Activated CD4-positive, alpha-beta T cell treated with anti-CD3 and anti-CD28 coated beads, Interleukin-2, amount 50 U/mL, for 1 hour (primary cell): ENCODE measurements around the gene IRF2.
"Not testable (repeated sequence)": the region's sequence is repeated elsewhere in the genome, so short reads cannot be mapped to it uniquely, and the experiment has no call there.

ENCODE experiments used
- DNase-seq: peaks from one replicate; pipeline ENCODE4 v3.0.0-alpha.2; 2020

Gene IRF2

GRCh38 chr4:184342857-184343237 lies 131.5 kb downstream of the IRF2 start:
- not testable (repeated sequence) for DNase-seq

GRCh38 chr4:184342167-184342856 lies 132.0 kb downstream of the IRF2 start:
- no peak for DNase-seq

GRCh38 chr4:184339398-184340193 lies 134.8 kb downstream of the IRF2 start:
- DNase-seq, result not testable (repeated sequence)

- DNase-seq, result no peak
Measured at GRCh38 chr4:184337907-184338306, 136.4 kb downstream of the IRF2 start.
